Embryonic facial prominence (tissue), 1 donor: ENCODE measurements around the gene ATP10A.

Experiments used
- DNase-seq: peaks from one replicate; pipeline ENCODE4 v3.0.0-alpha.2; 2016; ENCODE audit errors: extremely low spot score

Gene ATP10A

GRCh38 chr15:25717457-25718168, 145.5 kb downstream of the ATP10A start:
- DNase-seq = no peak

GRCh38 chr15:25717127-25717456, 146.0 kb downstream of the ATP10A start:
- no peak for DNase-seq

DNA sequence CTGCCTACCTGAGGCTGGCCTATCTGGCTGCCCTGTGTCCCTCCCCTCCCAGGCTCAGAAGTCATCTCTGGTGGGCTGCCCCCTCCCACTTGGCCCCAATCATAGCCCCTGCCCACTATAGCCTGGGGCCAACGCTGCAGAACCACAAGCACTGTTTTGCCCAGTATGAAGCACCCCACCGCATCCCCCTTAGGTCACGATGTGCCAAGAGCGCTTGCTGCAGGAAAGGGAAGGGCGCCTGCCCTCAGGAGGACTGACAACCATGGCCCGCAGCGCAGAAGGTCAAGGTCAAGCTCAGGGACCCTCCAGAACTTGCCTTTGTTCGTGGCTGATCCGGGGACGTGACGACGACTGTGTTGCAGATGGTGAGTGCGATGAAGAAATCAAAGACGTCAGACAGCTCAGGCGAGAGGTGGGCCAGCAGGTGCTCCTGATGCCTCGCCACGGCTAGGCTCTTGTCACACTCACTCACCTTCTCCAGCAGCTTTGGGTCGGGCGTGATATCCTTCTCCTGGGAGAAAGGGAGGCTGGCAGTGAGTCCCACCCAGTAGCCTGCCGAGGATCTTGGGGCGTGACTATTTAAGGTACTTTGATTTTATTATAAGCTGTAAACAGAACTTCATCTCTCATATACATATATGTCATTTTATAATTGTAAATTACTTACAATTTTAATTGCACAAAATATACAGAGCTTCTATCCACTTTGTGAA, 146.6 kb downstream of the ATP10A start:
- no peak for DNase-seq

GRCh38 chr15:25715536-25716413, 147.4 kb downstream of the ATP10A start:
- DNase-seq = no peak

DNA sequence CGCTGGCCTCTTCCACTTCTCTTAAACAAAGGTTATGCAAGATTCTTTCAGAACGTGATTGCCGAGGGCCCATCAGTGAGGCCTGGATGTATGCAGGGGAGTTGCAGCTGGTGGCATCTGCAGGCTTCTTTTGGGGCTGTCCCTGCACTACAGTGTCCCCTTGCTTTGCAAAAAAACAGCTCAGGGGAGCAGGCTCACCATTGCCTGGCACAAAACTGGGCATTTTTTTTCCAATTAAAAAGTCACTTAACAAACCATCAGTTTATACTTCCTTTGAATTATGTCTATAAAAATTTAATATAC, 148.6 kb downstream of the ATP10A start:
- no peak for DNase-seq

GRCh38 chr15:25713736-25714537, 149.2 kb downstream of the ATP10A start:
- no peak for DNase-seq

GRCh38 chr15:25712961-25713355, 150.2 kb downstream of the ATP10A start:
- DNase-seq = no peak

- DNase-seq = no peak
These were observed 150.8 kb downstream of the ATP10A start for GRCh38 chr15:25712192-25712960.

GRCh38 chr15:25711691-25712090, 151.4 kb downstream of the ATP10A start:
- no peak for DNase-seq

DNA sequence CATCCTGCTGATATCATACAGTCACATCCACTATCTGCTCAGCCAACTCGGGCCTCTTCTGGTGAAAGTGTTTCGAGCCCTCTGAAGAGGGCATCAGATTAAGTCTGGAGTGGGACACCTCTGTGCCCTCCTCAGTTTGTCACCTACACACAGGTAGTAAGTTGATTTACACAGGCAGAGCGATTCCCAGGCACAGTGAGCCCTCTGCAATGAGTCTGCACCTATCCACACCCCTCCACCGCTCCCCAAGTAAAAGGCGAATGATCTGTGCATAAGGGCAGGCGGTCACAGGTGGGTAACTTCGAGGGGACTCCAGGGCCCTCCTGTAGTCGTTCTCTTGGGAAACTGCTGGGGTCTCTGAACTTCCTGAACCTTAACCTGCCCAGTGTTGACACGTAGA, 152.0 kb downstream of the ATP10A start:
- DNase-seq = no peak

- DNase-seq = no peak
These were observed 152.9 kb downstream of the ATP10A start for GRCh38 chr15:25710184-25710583.

DNA sequence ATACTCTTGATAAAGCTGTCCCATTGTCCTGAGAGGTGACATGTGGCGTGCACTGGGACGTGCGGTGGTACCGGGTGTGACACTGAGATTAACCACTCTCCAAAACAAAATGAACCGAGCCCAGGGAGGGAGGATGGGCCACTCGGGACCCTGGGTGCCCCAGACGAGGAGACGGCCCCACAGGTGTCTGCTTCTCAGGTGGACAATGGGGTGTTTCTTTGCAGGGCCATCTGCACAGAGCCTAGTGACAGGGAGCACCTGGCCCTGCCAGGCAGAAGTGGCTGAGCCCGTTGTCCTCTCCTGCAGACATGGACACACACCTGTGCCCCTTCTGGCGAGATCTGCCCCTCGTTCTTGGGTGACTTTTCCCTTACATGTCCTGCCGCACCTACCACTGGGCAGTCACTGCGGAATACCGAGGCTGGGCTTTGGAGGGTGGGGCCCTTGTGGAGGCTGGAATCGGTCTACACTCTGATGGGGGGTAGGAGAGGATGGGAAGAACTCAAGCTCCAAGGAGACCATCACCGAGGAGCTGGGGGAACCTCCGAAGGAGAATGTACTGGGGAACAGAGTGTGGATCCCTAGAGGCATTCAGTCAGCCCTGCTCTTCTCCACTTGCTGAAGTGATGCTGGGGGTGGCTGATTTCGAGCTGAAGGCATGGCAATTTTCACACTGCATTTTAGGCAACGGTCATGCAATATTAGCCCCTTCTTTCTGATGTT, 153.5 kb downstream of the ATP10A start:
- DNase-seq = no peak

- DNase-seq = no peak
These were observed 154.7 kb downstream of the ATP10A start for GRCh38 chr15:25708391-25708790.

DNA sequence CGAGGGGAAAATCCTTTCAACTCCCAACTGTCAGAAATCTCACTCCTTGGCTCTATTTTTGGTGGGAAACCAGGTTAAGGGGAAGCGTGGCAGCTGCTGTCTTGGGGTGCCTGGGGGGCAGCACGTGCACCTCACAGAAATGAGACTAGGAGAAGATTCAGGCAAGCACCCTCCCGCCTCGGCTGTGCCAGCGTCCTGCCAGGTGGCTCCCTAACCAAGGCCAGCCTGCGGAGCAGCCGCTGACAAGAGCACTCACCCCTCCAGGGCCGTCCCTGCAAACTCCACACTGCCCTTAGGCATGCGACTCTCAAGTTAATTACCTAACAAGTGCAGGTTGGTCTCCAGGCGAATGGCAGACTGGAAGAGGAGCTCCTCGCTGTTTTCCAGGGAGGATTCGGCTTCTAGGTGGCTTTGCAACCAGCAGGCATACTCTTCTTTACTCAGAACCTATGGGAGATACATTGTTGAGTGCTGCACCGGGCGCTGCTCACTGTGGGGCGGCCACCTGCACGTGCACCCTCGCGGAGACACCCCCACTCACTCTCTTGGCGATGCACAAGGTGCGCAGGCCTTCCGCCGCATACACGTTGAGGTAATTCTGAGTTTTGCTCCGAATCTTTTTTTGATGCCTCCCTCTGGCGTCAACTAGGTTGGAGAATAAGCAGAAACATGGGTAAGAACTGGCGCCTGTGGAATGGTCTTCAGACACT, 155.3 kb downstream of the ATP10A start:
- DNase-seq = no peak

DNA sequence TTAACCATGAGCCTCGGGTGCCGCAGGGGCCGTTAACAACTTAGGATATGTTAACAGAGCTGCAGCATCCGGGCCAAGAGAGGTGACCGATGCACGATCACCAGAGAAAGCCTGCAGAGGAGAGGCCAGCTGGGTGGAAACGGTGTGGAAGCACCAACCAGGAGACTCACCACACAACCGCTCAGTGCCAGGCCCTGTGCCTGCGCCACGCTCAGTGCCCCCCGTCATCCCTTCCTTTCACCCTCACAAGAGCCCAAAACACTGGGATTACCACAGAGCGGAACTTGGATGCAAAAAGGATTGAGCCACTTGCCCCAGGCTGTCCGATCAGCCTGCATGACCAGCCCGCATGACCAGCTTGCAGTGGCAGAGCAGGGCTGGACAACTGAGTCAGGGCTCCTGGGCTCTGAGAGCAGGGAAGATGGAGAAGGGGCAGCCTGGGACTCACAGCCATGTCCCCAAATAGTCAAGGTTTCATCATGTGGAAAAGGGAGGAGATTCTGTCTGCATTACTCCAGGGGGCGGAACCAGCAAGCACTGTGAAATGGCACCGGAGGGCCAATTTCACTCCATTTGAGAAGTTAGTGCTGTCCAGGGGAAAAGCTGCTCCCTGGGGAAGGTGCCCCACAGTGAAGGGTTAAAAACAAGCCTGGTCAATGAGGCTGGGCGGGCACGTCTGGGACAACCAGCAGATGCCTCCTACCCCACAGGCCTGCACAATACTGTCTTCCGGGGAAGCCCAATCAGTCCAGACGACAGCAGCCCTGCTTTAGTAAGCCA, 156.8 kb downstream of the ATP10A start:
- no peak for DNase-seq

DNA sequence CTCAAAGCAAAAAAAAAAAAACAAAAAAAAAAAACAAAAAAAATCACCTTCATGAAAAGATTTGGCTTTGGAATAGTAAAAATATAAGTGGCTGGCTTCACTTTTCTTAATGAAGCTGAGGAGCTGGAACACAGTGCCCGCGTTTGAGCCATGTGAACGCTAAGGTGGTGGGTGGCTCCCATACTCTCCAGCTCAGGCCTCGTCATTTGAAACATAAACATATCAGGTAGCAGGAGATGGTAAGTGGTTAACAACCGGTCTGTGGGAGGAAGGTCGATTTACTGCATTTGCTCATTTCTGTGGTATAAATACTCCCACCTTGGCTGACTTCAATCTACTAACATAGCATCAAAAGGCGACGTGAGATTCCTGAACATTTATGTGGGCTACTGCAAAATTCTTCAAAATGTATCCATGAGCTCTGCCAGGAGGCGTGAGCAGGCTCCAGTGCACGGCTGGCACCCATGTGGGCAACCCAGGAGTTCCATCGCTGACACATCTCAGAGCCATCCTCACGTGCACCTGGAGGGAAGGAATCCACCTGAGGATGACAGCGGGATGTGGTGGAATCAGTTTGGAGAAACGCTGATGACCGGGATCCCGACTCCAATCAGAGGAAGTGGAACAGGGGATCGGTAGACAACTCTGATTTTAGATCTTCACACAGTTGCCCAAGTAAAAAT, 157.6 kb downstream of the ATP10A start:
- no peak for DNase-seq

DNA sequence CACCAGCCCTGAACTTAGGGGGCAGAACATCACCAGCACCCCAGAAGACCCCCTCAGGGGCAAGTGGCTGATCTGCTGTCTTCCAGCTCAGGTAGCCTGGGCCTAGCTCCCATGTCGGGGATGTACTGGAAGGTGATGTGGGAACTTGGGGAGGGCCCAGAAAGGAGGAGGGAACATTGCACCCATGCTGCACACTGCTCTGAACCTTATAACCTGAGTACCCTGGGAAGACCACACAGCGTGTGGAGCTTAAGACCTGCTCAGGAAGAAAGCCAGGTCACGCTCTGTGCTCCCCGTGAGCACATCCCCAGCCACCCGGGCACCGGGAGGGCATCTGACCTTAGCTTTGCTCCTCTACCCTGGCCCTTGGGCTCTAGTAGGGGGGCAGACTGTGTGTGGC, 159.4 kb downstream of the ATP10A start:
- DNase-seq = no peak

- no peak for DNase-seq
These were observed 161.2 kb downstream of the ATP10A start for GRCh38 chr15:25701721-25702465.
